Activated B cell treated with CpG ODN at 0.5 μM for 24 hours (primary cell): ENCODE results near the gene FBXL13. TPM values are rescaled to one million over a fixed set of nuclear protein-coding genes. Genes with fewer than 3 reads are reported as not detected.

ENCODE experiments used
- ATAC-seq: fragments of 200-7000 bp; cut with Tn5 transposase; one replicate; pipeline ENCODE4 v1.10.0; 2021; ENCODE audit warnings: low read depth, mild to moderate bottlenecking, moderate library complexity
- CTCF ChIA-PET: fragments of 350-600 bp; sonication (Branson Sonifier 250); formaldehyde crosslinking; loops from one replicate; lab custom pipeline; 2021; ENCODE audit warnings: antibody characterized with exemption; lab: Charles Lee
- POLR2A ChIA-PET: fragments of 350-600 bp; sonication (Branson Sonifier 250); formaldehyde crosslinking; loops from one replicate; lab custom pipeline; 2021; ENCODE audit warnings: antibody characterized with exemption; lab: Charles Lee
- DNase-seq: peaks from one replicate; pipeline ENCODE4 v3.0.0; 2022
- H3K27ac Mint-ChIP-seq: one replicate; pipeline ENCODE4 v1.8.0; 2020; ENCODE audit warnings: mixed read lengths
- H3K27me3 Mint-ChIP-seq: one replicate; pipeline ENCODE4 v1.8.0; 2021; ENCODE audit warnings: mixed read lengths
- H3K36me3 Mint-ChIP-seq: one replicate; pipeline ENCODE4 v1.8.0; 2021; ENCODE audit warnings: low read depth, mixed read lengths
- H3K4me1 Mint-ChIP-seq: one replicate; pipeline ENCODE4 v1.8.0; 2021; ENCODE audit warnings: mixed read lengths
- H3K4me3 Mint-ChIP-seq: one replicate; pipeline ENCODE4 v1.8.0; 2020; ENCODE audit warnings: mild to moderate bottlenecking, mixed read lengths
- H3K9me3 Mint-ChIP-seq: one replicate; pipeline ENCODE4 v1.8.0; 2020; ENCODE audit warnings: mixed read lengths
- CTCF ChIP-seq: fragments of 200-600 bp; IDR thresholded peaks from one replicate; pipeline ENCODE4 v1.8.0; 2022; ENCODE audit warnings: antibody characterized with exemption, mild to moderate bottlenecking
- intact Hi-C: fragments of 100-400 bp; cut with micrococcal nuclease; formaldehyde crosslinking; loops from one replicate; pipeline ENCODE4 v1.15.1; 2024
- total RNA-seq: library from RNA; stranded (reverse); gene quantifications from 2 replicates; pipeline ENCODE4 v1.2.3, GENCODE V29; 2022

The FBXL13 gene
- total RNA-seq, 1 donor from 2014 or later, result 2.9 TPM

- no peaks in the 10 kb centered on the region for H3K36me3 Mint-ChIP-seq
- no peaks in the 10 kb centered on the region for H3K9me3 Mint-ChIP-seq
- no peak overlapping the region for H3K4me3 Mint-ChIP-seq
- no peaks in the 10 kb centered on the region for H3K4me1 Mint-ChIP-seq
- no peak overlapping the region for H3K27ac Mint-ChIP-seq
- ChIA-PET CTCF (no interaction called here), POLR2A (no interaction called here)
- DNase-seq (no peak), ATAC-seq (no peak)
- no peak for TF ChIP-seq CTCF
- H3K27me3 Mint-ChIP-seq, result no peaks in the 10 kb centered on the region
- intact Hi-C loops, result no loop called here
These were observed 202.1 kb downstream of the FBXL13 start for GRCh38 chr7:102872460-102872859.

GRCh38 chr7:102869195-102869594, 205.4 kb downstream of the FBXL13 start:
- Mint-ChIP-seq H3K4me1 (peaks cover 8% of the 10 kb centered on the region), H3K4me3 (no peak overlapping the region), H3K36me3 (no peaks in the 10 kb centered on the region), H3K9me3 (no peaks in the 10 kb centered on the region), H3K27me3 (no peaks in the 10 kb centered on the region), H3K27ac (no peak overlapping the region)
- ATAC-seq, result no peak
- intact Hi-C loops, result no loop called here
- DNase-seq, result no peak
- no peak for TF ChIP-seq CTCF
- ChIA-PET CTCF (no interaction called here), POLR2A (no interaction called here)

GRCh38 chr7:102866535-102867215, 207.9 kb downstream of the FBXL13 start:
- CTCF ChIA-PET, result no interaction called here
- POLR2A ChIA-PET, result no interaction called here
- no peak for TF ChIP-seq CTCF

GRCh38 chr7:102864958-102865357, 209.6 kb downstream of the FBXL13 start:
- POLR2A ChIA-PET, result no interaction called here
- ATAC-seq, result no peak
- no peak overlapping the region for H3K4me3 Mint-ChIP-seq
- no peaks in the 10 kb centered on the region for H3K36me3 Mint-ChIP-seq
- no peak for TF ChIP-seq CTCF
- no peak overlapping the region for H3K27ac Mint-ChIP-seq
- H3K9me3 Mint-ChIP-seq, result no peaks in the 10 kb centered on the region
- CTCF ChIA-PET, result no interaction called here
- H3K27me3 Mint-ChIP-seq, result no peaks in the 10 kb centered on the region
- DNase-seq, result no peak
- intact Hi-C loops, result no loop called here
- peaks cover 8% of the 10 kb centered on the region for H3K4me1 Mint-ChIP-seq

More at GRCh38 chr7:102866535-102867215, 207.9 kb downstream of the FBXL13 start:
- ATAC-seq, result no peak
- Mint-ChIP-seq H3K27ac (no peak overlapping the region), H3K9me3 (no peaks in the 10 kb centered on the region), H3K4me3 (no peak overlapping the region), H3K4me1 (peaks cover 8% of the 10 kb centered on the region), H3K36me3 (no peaks in the 10 kb centered on the region), H3K27me3 (no peaks in the 10 kb centered on the region)
- intact Hi-C loops, result no loop called here
- DNase-seq, result no peak

- ChIA-PET CTCF (no interaction called here), POLR2A (no interaction called here)
- H3K36me3 Mint-ChIP-seq, result no peaks in the 10 kb centered on the region
- no peak overlapping the region for H3K4me3 Mint-ChIP-seq
- no peak overlapping the region for H3K27ac Mint-ChIP-seq
- no peak for TF ChIP-seq CTCF
- intact Hi-C loops, result no loop called here
- no peaks in the 10 kb centered on the region for H3K4me1 Mint-ChIP-seq
- H3K9me3 Mint-ChIP-seq, result no peaks in the 10 kb centered on the region
- no peak for ATAC-seq
- DNase-seq, result no peak
- no peaks in the 10 kb centered on the region for H3K27me3 Mint-ChIP-seq
These were observed 214.2 kb downstream of the FBXL13 start for GRCh38 chr7:102860351-102860811.
